MG63 (cell line): ENCODE results near the gene MBOAT7. TPM values are rescaled to one million over a fixed set of nuclear protein-coding genes. Genes with fewer than 3 reads are reported as not detected.
"Not testable (repeated sequence)": the region's sequence is repeated elsewhere in the genome, so short reads cannot be mapped to it uniquely, and the experiment has no call there.

ENCODE experiments used
- DNase-seq: peaks from one replicate; pipeline ENCODE4 v3.0.0-alpha.2; 2020
- H3K27me3 ChIP-seq: fragments of 250-450 bp; sonication (Bioruptor Pico); 2 replicates; pipeline ENCODE4 v1.5.1; 2020; ENCODE audit warnings: mild to moderate bottlenecking, moderate library complexity
- H3K36me3 ChIP-seq: fragments of 250-450 bp; sonication (Bioruptor Pico); 2 replicates; pipeline ENCODE4 v1.5.1; 2020; ENCODE audit warnings: mild to moderate bottlenecking, moderate library complexity
- H3K4me3 ChIP-seq: fragments of 250-450 bp; sonication (Bioruptor Pico); 2 replicates; pipeline ENCODE4 v1.5.1; 2020; ENCODE audit warnings: mild to moderate bottlenecking, moderate library complexity
- H3K9me3 ChIP-seq: fragments of 250-450 bp; sonication (Bioruptor Pico); 2 replicates; pipeline ENCODE4 v1.5.1; 2020; ENCODE audit warnings: mild to moderate bottlenecking, moderate library complexity
- total RNA-seq: library from RNA; depleted of rRNA; stranded (reverse); fragments of >200 nt; shearing (Covaris generic); gene quantifications from 2 replicates; pipeline ENCODE4 v1.2.3, GENCODE V29; 2014; ENCODE audit warnings: low replicate concordance

MBOAT7 gene
- total RNA-seq, 1 experiment from 2014 or later, result 15.7 TPM

DNA sequence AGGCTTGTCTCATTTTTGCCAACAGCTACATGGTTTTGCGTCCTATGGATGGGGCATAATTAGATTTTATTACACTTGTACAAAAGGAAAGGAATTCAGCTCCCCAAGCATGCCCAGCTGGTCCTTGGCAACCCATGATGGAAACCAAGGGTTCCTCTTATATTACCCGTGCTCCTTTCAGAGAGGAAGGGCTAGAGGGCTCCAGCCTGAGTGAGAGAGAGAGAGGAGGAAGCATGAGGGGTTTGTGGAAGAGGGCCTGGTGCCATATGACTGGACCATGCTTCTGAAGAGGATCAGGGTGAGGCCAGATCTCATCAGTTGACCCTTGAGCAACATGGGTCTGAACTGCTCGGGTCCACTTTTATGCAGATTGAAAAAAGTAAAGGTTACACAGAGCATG is 7.7 kb upstream of the MBOAT7 start:
- Histone ChIP-seq H3K36me3 (peaks cover 36% of the 10 kb centered on the region), H3K27me3 (no peaks in the 10 kb centered on the region), H3K4me3 (no peak overlapping the region), H3K9me3 (no peaks in the 10 kb centered on the region)
- DNase-seq, result no peak

DNA sequence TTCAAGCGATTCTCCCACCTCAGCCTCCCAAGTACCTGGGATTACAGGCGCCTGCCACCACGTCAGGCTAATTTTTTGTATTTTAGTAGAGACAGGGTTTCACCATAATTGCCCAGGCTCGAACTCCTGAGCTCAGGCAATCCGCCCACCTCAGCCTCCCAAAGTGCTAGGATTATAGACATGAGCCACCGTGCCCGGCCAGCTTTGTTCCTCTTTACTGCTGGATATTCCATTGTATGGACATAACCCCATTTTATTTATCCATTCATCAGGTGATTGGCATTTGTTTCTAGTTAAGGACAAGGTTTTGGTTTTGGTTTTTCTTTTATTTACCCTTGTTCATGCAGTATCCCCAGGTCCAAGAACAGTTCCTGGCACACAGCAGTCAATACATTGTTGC is 7.2 kb upstream of the MBOAT7 start:
- Histone ChIP-seq H3K36me3 (peaks cover 31% of the 10 kb centered on the region), H3K9me3 (no peaks in the 10 kb centered on the region), H3K4me3 (no peak overlapping the region), H3K27me3 (no peaks in the 10 kb centered on the region)
- DNase-seq, result peak; percentile 77

DNA sequence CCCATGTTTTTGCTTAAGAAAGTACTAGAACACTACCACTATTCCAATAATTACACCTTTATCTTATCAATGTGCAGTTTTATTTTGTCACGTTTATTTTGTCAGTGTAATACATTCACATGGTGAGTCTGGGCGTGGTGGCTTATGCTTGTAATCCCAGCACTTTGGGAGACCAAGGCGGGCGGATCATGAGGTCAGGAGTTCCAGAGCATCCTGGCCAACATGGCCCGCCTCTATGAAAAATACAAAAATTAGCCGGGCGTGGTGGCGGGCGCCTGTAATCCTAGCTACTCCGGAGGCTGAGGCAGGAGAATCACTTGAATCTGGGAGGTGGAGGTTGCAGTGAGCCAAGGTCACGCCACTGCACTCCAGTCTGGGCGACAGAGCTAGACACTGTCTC is 5.1 kb upstream of the MBOAT7 start:
- peaks cover 22% of the 10 kb centered on the region for H3K36me3 ChIP-seq
- DNase-seq, H3K27me3 ChIP-seq, H3K4me3 ChIP-seq, H3K9me3 ChIP-seq: not testable (repeated sequence)

DNA sequence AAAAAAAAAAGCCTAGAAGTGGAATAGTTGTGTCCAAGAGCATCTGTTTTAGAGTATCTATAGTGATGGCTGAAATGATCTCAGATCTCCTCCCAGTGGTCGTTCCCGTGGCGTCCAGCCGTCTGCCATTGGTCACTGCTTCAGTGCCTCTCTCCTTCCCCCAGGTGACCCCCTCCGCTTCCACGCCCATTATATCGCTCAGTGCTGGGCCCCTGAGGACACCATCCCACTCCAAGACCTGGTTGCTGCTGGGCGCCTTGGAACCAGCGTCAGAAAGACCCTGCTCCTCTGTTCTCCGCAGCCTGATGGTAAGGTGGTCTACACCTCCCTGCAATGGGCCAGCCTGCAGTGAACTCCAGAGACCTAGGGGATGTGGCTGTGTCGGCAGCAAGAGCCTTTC is 3.6 kb upstream of the MBOAT7 start:
- Histone ChIP-seq H3K9me3 (no peaks in the 10 kb centered on the region), H3K36me3 (peaks cover 22% of the 10 kb centered on the region), H3K27me3 (no peaks in the 10 kb centered on the region), H3K4me3 (no peak overlapping the region)
- no peak for DNase-seq

DNA sequence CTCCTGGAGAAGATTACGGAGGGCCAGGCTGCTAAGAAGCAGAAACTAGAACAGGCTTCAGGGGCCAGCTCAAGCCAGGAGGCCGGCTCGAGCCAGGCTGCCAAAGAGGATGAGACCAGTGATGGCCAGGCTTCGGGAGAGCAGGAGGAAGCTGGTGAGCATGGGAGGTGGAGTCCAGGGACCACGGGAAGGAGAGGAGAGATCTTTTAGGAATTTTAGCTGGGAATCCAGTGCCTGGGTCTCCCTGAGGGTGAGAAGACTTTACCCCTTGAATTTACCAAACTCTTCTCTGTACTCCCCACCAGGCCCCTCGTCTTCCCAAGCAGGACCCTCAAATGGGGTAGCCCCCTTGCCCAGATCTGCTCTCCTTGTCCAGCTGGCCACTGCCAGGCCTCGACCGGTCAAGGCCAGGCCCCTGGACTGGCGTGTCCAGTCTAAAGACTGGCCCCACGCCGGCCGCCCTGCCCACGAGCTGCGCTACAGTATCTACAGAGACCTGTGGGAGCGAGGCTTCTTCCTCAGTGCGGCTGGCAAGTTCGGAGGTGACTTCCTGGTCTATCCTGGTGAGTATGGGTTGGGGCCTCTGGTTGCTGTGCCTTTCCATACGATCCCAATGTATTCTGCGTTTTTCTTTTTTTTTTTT is 2.6 kb upstream of the MBOAT7 start:
- Histone ChIP-seq H3K4me3 (peak overlapping the region; percentile 84), H3K9me3 (no peaks in the 10 kb centered on the region), H3K27me3 (no peaks in the 10 kb centered on the region), H3K36me3 (peaks cover 22% of the 10 kb centered on the region)
- no peak for DNase-seq

DNA sequence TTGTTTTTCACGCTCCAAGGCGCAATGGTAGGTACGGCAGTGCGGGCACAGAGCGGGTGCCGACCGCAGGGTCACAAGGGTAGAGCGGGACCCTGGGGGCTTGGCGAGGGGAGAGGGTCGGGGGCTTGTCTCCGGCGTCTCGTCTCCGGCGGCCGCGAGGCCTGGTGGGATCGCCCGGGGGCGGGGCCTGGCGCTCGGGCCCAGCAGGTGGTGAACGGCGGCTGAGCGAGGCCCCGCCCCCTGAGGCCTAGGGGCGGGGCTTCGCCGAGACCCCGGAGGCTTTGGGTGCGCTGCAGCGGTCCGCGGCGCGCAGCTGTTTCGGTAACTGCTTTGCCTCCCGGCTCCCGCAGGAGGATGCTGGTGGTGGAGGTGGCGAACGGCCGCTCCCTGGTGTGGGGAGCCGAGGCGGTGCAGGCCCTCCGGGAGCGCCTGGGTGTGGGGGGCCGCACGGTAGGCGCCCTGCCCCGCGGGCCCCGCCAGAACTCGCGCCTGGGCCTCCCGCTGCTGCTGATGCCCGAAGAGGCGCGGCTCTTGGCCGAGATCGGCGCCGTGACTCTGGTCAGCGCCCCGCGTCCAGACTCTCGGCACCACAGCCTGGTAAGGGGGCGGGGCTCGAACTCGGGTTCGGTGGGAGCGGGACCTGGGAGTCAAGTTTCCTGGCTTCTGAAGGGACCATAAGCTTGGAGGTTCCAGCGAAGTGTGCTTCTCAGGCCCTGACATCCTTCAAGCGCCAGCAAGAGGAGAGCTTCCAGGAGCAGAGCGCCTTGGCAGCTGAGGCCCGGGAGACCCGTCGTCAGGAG is 1.8 kb upstream of the MBOAT7 start, which contains the start of gene TSEN34:
TSS of gene TSEN34 (plus strand) at position 298 of the 800 bp plus-strand sequence. CDS start at position 355, 57 bp downstream.
- DNase-seq, result peak; percentile 81
- H3K4me3 ChIP-seq, result peak within 1 kb of the TSS; percentile 84
- no peaks in the 10 kb centered on the region for H3K27me3 ChIP-seq
- H3K9me3 ChIP-seq, result no peaks in the 10 kb centered on the region
- H3K36me3 ChIP-seq, result peaks cover 26% of the 10 kb centered on the region

DNA sequence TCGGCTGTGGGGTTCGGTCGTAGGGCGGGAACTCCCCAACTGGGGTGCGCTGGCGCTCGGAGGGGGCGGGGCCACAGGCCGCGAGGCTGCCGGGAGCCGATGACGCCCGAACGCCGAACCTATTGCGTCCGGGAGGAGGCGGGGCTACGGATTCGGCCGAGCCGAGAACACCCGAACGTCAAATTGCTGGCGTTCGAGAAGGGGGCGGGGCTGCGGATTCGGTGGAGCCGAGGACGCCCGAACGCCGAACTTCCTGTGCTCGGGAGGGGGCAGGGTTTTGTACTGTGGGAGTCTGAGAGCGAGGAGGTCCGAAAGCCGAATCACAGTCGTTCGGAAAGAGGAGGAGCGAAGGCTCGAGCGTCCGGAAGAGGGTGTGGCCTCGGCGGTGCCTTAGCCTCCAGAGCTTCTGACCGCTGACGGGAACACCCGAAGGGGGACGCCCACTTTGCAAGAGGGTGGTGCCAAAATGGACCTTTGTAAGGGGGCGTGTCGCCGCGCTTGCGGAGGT is 1.2 kb upstream of the MBOAT7 start:
- peak overlapping the region; percentile 84 for H3K4me3 ChIP-seq
- H3K9me3 ChIP-seq, result no peaks in the 10 kb centered on the region
- peaks cover 28% of the 10 kb centered on the region for H3K36me3 ChIP-seq
- peak; percentile 98 for DNase-seq
- no peaks in the 10 kb centered on the region for H3K27me3 ChIP-seq

DNA sequence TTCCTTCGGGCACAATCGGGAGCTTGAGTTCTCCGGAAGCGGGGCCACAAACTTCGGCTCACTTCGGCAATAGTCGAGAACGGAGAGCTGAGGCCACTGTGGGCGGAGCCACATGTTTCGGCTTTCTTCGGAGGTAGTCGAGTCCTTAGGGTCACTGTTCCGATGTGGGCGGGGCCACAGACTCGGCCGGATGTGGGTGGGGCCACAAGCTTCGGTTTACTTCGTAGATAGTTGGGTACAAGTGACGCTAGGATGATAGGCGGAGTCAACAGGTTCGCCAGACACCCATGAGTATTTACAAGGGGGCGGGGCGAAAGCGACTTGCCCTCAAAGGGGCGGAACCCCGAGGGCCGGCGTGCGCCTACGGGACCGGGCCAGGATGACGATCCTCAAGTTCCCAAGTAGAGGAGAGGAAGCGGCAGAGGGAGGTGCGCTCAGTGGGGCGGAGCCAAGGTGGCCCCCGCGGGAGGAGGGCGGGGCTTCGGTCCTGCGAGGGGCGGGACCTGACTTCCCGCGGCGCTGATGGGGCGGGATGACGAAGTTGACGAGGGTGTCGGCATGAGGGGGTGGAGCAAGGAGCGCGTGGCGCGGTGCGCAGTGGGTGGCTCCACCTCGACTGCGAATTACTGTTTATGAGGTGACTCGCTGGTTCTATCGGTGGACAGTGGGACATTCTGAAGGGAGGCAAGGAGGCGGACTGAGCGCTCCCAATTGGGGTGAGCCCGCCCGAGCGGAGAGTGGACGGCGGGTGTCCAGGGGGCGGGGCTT is 539 bp upstream of the MBOAT7 start:
- peak; percentile 99 for DNase-seq
- Histone ChIP-seq H3K36me3 (peaks cover 24% of the 10 kb centered on the region), H3K4me3 (peak overlapping the region; percentile 84), H3K9me3 (no peaks in the 10 kb centered on the region), H3K27me3 (no peaks in the 10 kb centered on the region)

DNA sequence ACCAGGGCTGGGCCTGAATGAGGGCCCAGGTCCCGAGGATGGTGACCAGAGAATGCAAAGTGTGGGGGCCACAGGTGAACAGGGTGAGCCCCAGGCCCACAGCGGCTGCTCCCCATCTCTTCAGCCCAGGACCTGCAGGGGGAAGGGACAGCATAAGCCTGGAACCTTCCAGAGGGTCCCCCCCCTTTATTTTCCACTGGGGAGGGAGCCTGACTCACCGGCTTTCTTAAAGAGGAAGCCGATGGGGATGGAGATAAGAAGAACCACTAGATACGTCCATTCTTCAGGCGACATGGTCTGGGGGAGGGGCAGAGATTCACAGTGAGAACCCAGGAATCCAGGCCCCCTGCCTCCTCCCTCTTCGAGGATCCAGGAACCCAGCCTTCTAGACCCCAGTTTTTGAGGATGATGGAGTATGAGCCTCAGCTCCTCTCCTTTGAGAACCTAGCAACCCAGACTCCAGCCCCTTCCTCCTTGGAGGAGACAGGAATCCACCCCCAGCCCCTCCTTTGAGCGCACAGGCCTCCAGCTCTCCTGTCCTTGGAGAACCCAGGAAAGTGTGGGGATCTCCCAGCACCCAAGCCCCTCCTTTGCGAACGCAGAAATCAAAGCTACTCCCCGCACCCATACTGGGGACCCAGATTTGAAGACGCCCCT is 1.0 kb downstream of the MBOAT7 start:
- Histone ChIP-seq H3K9me3 (no peaks in the 10 kb centered on the region), H3K27me3 (no peaks in the 10 kb centered on the region), H3K4me3 (peak overlapping the region; percentile 84), H3K36me3 (peaks cover 15% of the 10 kb centered on the region)
- no peak for DNase-seq

DNA sequence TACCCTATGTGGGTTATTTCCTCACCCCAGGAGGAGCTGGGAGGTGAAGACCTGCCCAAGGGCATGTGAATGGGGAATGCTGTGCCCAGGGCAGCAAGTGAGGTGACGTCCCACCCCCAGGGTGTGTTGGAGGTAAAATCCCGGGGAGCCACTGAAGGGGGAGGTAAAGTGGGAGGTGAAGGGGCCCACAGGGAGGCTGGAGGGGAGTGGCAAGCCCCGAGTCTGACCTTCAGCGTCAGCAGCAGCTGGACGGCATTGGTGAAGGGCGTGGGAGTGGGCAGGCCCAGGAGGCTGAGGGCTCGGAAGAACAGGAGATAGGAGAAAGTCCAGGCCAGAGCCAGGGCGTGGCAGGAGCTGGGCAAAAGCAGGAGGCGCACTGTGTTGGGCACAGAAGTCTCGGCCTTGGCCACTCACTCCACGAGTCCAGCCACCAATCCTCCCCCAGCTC is 2.4 kb downstream of the MBOAT7 start:
- no peak overlapping the region for H3K4me3 ChIP-seq
- H3K36me3 ChIP-seq, result peaks cover 7% of the 10 kb centered on the region
- no peaks in the 10 kb centered on the region for H3K9me3 ChIP-seq
- H3K27me3 ChIP-seq, result no peaks in the 10 kb centered on the region
- DNase-seq, result no peak

DNA sequence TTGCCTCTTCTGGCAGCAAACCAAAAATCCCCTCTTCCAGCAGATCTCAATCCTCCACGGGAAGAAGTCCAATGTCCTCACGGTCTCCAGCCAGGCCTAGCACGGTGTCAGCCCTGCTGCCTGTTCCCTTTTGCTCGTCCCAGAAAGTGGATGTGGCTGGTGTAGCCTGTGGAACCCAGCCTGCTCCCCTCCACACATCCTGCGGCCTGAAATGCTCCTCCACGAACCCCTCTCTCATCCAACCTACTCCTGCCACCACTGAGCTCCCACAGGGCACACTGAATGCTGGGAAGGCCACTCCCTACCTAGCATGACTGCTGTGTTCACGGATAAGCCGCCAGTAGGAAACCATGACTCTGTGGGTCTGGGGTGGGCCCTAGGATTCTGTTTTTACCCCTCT is 3.0 kb downstream of the MBOAT7 start:
- H3K4me3 ChIP-seq, result no peak overlapping the region
- H3K27me3 ChIP-seq, result no peaks in the 10 kb centered on the region
- H3K9me3 ChIP-seq, result no peaks in the 10 kb centered on the region
- no peak for DNase-seq
- H3K36me3 ChIP-seq, result peaks cover 7% of the 10 kb centered on the region

DNA sequence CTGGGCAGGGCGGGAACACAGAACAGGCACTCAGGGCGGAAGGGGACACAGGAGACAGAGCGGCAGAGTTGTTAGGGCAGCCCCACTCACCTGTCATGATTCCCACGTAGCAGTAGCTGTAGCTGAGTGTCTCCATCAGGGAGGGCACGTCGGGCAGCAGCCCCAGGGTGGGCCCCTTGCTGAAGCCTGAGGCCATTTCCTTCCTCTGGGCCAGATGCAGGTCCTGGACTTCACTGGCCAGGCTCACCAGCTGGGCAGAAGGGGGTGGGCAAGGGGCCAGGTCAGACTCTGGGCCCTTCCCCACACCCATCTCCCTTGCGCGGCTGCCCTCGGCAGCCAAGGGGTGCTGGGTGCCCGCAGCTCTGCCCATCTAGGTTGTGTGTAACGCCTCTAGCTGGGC is 5.9 kb downstream of the MBOAT7 start:
- H3K27me3 ChIP-seq, result no peaks in the 10 kb centered on the region
- H3K36me3 ChIP-seq, result peaks cover 13% of the 10 kb centered on the region
- no peak overlapping the region for H3K4me3 ChIP-seq
- H3K9me3 ChIP-seq, result no peaks in the 10 kb centered on the region
- no peak for DNase-seq

DNA sequence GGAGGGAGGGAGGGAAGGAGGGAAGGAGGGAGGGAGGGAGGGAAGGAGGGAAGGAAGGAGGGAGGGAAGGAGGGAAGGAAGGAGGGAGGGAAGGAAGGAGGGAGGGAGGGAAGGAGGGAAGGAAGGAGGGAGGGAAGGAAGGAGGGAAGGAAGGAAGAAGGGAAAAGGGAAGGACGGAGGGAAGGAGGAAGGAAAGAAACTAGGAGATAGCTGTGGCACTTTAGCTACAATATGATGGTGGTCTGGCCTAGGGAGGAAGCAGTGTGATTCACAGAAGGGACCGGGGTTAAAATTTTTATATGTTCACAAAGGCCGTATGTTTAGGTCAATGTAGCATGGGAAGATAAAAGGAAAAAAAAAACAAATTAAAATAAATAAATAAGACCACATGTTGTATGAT is 7.5 kb downstream of the MBOAT7 start:
- H3K36me3 ChIP-seq, result peaks cover 18% of the 10 kb centered on the region
- H3K27me3 ChIP-seq, H3K9me3 ChIP-seq, H3K4me3 ChIP-seq, DNase-seq: not testable (repeated sequence)

DNA sequence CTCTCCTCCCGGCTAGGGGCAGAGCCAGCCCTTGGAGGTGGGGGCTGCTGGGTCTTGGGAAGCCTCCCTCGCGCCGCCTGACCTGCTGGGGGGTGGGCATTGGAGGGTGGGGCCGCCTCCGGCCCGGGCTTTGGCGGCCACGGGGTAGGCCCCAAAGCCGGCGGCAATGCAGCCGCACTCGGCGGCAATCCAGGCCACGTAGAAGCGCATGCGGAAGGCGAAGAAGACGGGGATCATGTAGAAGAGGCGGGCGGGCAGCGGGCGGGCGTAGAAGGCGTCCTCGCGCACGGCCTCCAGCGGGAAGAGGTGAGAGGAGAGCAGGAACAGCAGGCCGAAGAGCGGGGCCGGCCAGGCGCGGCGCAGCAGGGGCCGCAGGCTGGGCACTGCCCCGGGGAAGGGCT is 8.7 kb downstream of the MBOAT7 start:
- H3K27me3 ChIP-seq, result no peaks in the 10 kb centered on the region
- no peak for DNase-seq
- no peaks in the 10 kb centered on the region for H3K9me3 ChIP-seq
- H3K36me3 ChIP-seq, result peaks cover 18% of the 10 kb centered on the region
- H3K4me3 ChIP-seq, result no peak overlapping the region

DNA sequence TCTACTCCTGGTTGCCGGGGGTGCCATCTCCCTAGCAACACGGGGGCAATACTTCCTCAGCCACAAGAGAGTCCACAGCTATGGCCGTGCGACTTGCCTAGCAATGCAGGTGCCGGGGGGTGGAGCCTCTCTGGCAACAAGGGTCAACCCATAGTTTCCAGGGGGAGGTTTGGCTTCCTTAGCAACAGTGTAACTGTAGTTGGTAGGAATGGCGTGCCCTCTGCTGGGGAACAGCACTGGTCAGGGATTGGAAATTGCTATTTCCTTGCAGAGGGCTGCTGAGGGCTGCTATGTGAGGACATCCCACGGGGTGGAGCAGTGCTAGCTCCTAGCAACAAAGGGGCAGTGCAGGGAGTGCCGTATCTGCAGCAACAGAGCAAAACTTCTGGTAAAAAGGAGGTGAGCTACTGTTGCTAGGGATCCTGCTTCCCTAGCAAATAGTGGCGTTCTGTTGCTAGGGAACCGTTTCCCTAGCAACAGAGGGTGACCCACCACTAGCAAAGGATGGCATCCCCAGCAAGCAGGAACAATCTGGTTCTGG is 9.4 kb downstream of the MBOAT7 start:
- H3K36me3 ChIP-seq, result peaks cover 18% of the 10 kb centered on the region
- no peak for DNase-seq
- H3K9me3 ChIP-seq, result no peaks in the 10 kb centered on the region
- no peaks in the 10 kb centered on the region for H3K27me3 ChIP-seq
- H3K4me3 ChIP-seq, result no peak overlapping the region

DNA sequence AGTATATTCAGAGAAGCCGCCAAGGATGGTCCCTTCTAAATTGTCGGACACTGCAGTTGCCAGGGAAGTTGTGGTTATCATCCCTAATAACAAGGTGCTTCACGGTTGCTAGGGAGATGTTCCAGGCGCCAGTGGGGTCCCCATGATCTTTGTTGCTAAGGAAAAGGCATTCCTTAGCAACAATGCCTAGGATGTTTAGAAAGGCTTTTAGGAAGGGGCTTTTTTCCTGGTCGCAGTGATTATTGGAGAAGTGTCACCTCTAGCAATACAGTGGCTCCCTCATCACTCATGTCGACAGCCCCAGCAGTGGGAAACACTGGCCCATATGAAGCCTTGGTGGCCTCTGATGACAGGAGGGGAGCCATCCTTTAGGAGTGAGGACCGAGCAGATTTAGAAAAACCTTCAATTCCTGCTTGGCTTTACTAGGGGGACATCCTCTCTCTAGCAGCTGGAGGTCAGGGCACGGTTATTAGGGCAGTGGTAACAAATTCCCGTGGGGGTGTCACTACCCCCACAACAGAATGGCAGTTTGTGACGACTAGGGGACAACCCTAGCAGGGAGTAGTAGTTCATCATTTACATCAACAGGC is 10.0 kb downstream of the MBOAT7 start:
- no peaks in the 10 kb centered on the region for H3K27me3 ChIP-seq
- H3K9me3 ChIP-seq, result no peaks in the 10 kb centered on the region
- no peak overlapping the region for H3K4me3 ChIP-seq
- H3K36me3 ChIP-seq, result peaks cover 18% of the 10 kb centered on the region
- DNase-seq, result no peak
